SKM-1 treated with dmso at 0.1 percent for 144 hours (cell line): ENCODE results near the gene ZNF726.
"Not testable (repeated sequence)": the region's sequence is repeated elsewhere in the genome, so short reads cannot be mapped to it uniquely, and the experiment has no call there.

Experiments
- DNase-seq: peaks from one replicate; lab custom pipeline; 2025; ENCODE audit not compliant: unreplicated experiment; lab: John Stamatoyannopoulos, UW

Gene ZNF726

GRCh38 chr19:23914402-23915286, at the start of gene ZNF726:
Gene ZNF726, plus strand, starts transcription at chr19:23914886. Its CDS starts 109 bp downstream, at chr19:23914995.
- peak; percentile 59 for DNase-seq

- DNase-seq: no peak
Measured at GRCh38 chr19:23867895-23868294, 46.8 kb upstream of the ZNF726 start.

DNA sequence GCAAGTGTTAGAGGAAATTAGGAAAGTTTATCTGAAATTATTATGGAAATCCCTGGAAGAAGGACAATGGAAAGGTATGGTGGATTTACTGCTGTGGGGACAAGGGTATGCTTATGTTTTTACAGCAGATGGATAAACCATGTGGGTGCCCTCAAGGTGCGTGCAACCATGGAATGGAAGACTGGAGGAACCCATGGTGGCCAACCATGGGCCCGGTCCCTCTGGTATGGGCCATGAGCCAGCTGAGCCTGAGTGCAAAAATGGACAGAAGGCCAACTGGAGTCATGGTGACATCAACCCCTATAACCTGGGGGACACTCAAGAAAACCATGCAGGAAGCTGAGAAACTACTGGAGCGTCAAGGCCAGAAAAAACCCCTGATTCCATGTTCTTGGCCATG, 46.1 kb upstream of the ZNF726 start:
- no peak for DNase-seq

DNA sequence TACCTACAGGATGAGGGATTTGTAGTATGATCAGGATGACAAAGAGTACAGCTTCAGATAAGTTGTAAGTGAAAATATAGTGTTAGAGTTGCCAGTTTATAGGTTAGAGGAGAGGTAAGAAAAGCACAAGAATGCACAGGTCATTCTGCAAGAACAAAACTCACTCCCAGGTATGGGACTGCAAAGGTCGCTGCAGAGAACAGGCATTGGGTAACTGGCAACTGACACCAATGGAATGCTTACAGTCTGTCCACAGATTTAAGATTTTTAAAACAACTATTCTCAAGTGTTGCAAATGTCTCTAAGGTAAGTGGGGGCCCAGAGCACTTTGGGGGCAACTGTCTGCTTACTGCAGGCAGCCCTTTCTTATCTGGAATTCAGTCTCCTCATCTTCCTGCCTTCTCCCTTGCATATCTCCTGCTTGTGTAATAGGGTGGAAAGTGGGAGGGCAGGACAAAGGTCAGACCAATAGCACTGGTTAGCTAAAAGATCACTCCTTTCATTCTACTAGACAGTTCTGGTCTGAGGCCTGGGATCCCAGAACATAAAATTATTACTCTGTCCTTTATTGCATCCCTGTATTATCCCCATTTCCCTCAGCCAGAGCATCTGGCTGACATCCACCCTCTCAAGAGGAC, 42.3 kb upstream of the ZNF726 start:
- no peak for DNase-seq

DNA sequence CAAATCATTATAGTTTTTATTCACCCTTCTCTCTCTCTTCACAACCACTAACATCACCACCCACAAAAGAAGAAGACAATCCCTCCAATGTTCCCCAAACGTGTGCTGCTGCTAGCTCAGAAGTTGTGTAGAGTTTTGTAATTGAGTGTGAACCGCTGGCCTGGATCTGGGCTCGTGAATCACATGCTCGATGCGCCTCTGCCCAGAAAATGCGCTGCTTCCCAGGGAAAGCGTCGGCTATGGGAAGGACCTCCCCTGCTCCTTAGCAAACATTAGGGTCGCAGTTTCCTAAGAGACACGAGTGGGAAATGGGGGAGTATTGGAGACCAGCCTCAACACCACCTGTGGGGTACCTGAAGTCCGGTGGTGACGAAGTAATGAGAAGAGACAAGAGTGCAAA, 38.4 kb upstream of the ZNF726 start:
- no peak for DNase-seq

DNA sequence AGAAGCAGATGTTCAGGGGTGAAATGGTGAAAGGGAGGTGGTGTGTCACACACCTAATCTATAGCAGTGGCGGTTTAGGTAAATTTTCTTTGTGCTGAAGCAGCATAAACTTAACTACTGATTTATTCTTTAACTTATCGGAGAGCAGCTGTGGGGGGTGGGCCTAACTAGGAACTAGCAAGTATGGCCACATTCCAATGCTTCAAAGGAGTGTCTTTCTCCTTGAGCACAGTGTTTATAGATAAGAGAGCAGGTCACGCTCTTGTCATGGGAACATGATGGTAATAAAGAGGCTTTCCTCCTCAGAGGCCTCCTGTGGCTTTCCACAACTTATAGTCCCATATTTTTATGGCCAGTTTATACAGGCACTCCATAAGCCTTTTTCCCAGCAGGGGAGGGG, 37.9 kb upstream of the ZNF726 start:
- DNase-seq: not testable (repeated sequence)

DNA sequence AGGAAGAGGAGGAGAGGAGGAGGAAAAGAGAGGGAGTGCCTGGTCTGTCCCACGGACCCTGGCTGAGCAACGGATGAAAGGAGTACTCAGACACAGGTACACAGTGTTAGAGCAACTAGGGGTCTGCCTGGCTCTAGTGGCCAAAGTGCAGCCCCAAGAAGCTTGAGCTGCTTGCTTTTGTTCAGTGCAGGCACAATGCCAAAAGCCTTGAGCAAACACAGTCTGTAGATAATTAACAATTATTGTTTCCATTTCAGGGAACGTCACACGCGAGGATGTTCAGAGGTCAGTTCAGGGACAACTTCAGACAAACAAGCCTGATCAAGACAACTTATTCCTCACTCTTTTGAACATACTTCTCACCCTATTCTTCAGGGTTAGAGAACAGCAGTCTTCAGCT, 32.2 kb upstream of the ZNF726 start:
- no peak for DNase-seq

GRCh38 chr19:23884363-23884762, 30.3 kb upstream of the ZNF726 start:
- no peak for DNase-seq

- DNase-seq: no peak
Measured at GRCh38 chr19:23887642-23888041, 27.0 kb upstream of the ZNF726 start.

GRCh38 chr19:23896096-23896495, 18.6 kb upstream of the ZNF726 start:
- DNase-seq: not testable (repeated sequence)

- DNase-seq: no peak
Measured at GRCh38 chr19:23896912-23897311, 17.8 kb upstream of the ZNF726 start.

- DNase-seq: no peak
Measured at GRCh38 chr19:23901360-23901759, 13.3 kb upstream of the ZNF726 start.

GRCh38 chr19:23904406-23904805, 10.3 kb upstream of the ZNF726 start:
- DNase-seq: no peak

DNA sequence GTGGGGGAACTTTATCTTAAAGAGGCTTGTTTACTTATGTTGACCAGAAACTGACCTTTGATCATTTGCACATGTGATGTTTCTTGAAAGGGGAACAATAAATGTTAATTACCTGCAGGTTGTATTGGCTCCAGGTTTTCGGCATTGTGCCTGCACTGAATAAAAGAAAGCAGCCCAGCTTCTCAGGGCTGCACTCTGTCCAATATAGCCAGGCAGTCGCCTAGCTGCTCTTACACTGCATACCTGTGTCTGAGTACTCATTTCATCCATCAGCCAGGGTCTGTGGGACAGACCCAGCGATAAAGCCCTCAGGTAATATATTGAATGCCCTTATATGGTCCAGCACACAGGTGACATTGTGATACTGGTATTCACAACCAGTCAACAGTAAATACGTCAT, 8.9 kb upstream of the ZNF726 start:
- DNase-seq: no peak

DNA sequence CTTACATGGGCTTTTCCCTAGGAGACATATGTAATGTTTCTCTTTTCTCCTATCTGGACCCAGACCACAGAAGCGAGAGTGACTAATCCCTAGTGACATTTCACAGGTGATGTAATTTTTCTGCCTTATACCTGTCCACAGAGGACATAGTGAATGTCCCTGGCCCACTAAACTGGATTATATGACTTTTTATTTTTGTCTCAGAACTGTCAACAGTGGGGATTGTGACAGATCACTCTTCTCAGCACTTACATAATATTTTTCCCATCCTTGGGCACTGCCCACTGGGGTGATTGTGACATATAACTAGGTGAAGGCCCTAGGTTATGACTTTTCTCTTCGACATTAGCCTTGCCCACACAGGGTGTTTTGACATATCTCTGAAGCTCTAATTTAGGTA, 7.9 kb upstream of the ZNF726 start:
- DNase-seq: no peak

DNA sequence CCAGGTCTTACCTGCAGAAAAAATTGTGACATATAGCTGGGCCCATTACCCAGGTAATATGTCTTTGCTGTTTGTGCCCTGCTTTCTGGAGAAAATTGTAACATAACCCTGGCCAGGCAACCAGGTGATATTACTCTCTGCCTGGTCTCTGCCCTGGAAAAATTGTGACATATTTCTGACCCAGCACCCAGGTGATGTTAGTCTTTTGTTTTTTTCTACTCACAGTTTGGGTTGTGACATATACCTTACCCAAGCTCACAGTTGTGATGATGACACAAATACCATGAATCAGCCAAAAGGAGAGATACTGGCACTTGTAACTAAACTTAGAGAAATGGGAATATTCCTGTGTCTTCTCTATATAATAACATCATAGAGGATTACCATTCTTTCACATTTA, 6.5 kb upstream of the ZNF726 start:
- DNase-seq: no peak

DNA sequence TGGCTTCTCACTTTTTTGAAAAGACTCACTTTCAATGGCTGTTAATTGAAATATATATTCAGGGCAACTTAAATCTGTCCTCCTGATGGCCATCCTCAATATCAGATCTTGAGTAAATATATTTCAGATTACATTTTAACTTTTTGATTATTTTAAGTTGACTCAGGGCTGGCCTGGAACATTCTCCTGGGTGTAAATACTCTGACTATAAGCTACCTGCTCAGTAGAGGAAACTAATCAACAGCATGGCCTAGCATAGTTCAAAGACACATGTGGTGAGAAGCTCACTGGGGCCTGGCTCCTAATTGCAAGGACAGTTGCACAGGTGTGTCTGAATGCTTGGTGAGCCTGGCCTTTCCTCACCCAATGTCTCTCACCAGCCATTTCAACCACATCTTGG, 5.5 kb upstream of the ZNF726 start:
- DNase-seq: no peak

DNA sequence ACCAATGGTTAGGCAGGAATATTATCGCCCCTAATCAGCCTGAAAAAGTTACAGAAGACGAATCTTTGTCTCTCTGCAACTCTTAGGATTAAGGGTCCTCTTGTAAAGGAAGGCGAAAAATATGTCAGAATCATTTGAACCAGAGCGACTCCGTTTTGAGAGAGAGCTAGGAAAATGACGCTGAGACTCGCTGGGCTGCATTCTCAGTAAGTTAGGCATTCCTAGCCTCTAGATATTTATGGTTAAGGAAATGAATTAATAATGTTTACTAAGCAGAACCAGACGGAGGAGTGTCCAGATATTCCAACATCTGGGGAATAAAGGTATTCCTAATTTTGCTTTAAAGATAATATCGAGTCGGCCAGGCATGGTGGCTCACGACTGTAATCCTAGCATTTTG, 755 bp upstream of the ZNF726 start:
- DNase-seq: no peak

GRCh38 chr19:23916991-23917390, 2.3 kb downstream of the ZNF726 start:
- DNase-seq: no peak

DNA sequence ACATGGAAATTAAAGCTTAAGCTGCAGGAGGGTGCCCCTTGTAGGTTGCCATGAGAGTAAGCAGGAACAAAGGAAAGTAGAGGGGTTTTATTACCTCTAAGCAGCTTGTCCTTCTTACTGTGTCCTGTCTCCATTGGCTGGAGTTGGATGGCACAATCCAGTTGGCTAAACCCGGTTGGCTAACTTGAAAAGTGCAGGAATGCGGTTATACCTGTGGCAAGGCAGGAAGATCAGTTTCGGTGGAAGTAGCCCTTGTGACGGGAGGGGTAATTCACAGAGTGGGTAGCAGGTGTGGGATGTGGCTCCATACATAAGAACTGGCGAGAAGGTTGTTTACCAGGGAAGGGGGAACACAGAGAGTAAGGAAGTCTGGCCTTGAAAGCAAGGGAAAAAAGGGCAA, 3.2 kb downstream of the ZNF726 start:
- DNase-seq: no peak

GRCh38 chr19:23925285-23925684, 10.6 kb downstream of the ZNF726 start:
- no peak for DNase-seq

GRCh38 chr19:23932878-23933277, 18.2 kb downstream of the ZNF726 start:
- no peak for DNase-seq
